Upper lobe of left lung (tissue), 6 donors: ENCODE data around the gene TECRL. TPM values are rescaled to one million over a fixed set of nuclear protein-coding genes. Genes with fewer than 3 reads are reported as not detected.

Source experiments
- small RNA-seq, 4 donors: library from RNA; depleted of rRNA; stranded (forward); fragments of <200 nt; gene quantifications; one replicate each; pipeline ENCODE3, GENCODE V24; 2016
- total RNA-seq, 6 donors: library from RNA; depleted of rRNA in 4 of 6; stranded (reverse); fragments of >200 nt in 4 of 6; gene quantifications; one replicate each; pipeline versions ENCODE4 v1.1.0 to v1.2.1, GENCODE V29; 2016 to 2021
- donor health status: DM: no; HTN: no; CAD: no; lungs with moderate emphysema.
- donor health status: DM: no; HTN: yes; CAD: no; lungs with severe emphysema.

The TECRL gene
- total RNA-seq, 6 donors from 2014 or later: not detected

Small RNAs within 50 kb of the gene (small RNA-seq; reads per million reads assigned to genes)
- 0 reads per million in 4 donors for gene RNU6-191P
